Upper lobe of left lung (tissue), 4 donors: ENCODE measurements around the gene NEO1.

Experiments
- EP300 ChIP-seq, 4 donors: sonication (generic); formaldehyde crosslinking; IDR thresholded peaks; one replicate each; pipeline ENCODE4 v1.5.1; 2017; ENCODE audit warnings: antibody characterized with exemption in 4 of 4, control low read depth in 2 of 4
- POLR2AphosphoS5 ChIP-seq, 2 donors: sonication (generic); formaldehyde crosslinking; IDR thresholded peaks; one replicate each; pipeline ENCODE4 v1.5.1; 2017; ENCODE audit warnings: antibody characterized with exemption in 2 of 2
- TF ChIP-seq, protein P1 (sequence below), 6 experiments: fragments of 450-650 bp in 4 of 6; fragments of 200-600 bp in 2 of 6; sonication (generic) in 2 of 6; IDR thresholded peaks; one replicate each; pipeline ENCODE4 v1.5.1; 2016 to 2019; ENCODE audit warnings: antibody characterized with exemption in 6 of 6

DNA sequence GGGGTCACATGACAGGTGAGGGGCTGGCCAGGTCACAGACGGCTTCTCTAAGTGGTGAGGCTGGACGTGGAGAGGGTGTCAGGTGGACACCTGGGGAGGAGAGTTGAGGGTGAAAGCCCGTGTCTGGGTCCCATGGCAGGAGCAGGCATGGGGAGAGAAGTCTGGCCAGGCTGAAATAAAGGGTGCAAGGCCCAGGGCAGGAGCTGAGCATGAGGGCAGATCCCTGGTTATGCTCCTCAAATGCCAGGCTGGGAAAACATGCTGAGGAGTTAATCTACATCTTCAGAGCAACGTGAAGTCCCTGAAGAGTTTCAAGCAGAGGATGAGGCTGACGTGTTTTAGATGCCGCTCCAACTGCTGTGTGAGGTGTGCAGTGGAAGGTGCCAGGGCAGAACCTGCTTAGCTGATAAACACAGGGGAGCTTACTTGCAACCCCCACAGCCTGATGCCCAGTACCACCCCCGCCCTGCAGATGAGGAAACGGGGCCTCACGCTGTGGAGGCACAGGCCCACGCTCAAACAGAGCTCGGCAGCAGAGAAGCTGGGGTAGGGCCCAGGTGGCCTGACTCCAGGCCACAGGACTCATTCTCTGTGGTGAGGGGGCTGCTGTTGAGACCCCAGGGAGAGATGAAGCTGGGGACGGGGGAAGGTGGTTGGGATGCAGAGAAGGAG lies 276.0 kb downstream of the NEO1 start:
- TF ChIP-seq EP300 (IDR thresholded peaks at IDR 0.05) (no peak), POLR2AphosphoS5 (IDR thresholded peaks at IDR 0.05) (no peak)
- TF ChIP-seq, protein P1, sequence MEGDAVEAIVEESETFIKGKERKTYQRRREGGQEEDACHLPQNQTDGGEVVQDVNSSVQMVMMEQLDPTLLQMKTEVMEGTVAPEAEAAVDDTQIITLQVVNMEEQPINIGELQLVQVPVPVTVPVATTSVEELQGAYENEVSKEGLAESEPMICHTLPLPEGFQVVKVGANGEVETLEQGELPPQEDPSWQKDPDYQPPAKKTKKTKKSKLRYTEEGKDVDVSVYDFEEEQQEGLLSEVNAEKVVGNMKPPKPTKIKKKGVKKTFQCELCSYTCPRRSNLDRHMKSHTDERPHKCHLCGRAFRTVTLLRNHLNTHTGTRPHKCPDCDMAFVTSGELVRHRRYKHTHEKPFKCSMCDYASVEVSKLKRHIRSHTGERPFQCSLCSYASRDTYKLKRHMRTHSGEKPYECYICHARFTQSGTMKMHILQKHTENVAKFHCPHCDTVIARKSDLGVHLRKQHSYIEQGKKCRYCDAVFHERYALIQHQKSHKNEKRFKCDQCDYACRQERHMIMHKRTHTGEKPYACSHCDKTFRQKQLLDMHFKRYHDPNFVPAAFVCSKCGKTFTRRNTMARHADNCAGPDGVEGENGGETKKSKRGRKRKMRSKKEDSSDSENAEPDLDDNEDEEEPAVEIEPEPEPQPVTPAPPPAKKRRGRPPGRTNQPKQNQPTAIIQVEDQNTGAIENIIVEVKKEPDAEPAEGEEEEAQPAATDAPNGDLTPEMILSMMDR (IDR thresholded peaks at IDR 0.05) = no peak
